Activated T-cell treated with anti-CD3 and anti-CD28 coated beads for 4 hours (primary cell): ENCODE results near the gene PSMF1.
"Not testable (repeated sequence)": the region's sequence is repeated elsewhere in the genome, so short reads cannot be mapped to it uniquely, and the experiment has no call there.

ENCODE experiments used
- DNase-seq: peaks from one replicate; pipeline ENCODE4 v3.0.0-alpha.2; 2020

The PSMF1 gene

GRCh38 chr20:1216527-1217427, 98.4 kb downstream of the PSMF1 start:
- not testable (repeated sequence) for DNase-seq
